HG03095 (cell line): ENCODE data around the gene CLDN3.
"Not testable (repeated sequence)": the region's sequence is repeated elsewhere in the genome, so short reads cannot be mapped to it uniquely, and the experiment has no call there.

Source experiments
- ATAC-seq: cut with Tn5 transposase; IDR thresholded peaks from one replicate; pipeline ENCODE4 v1.9.1; 2021; ENCODE audit warnings: moderate library complexity; ENCODE audit not compliant: unreplicated experiment

CLDN3 gene, protein sequence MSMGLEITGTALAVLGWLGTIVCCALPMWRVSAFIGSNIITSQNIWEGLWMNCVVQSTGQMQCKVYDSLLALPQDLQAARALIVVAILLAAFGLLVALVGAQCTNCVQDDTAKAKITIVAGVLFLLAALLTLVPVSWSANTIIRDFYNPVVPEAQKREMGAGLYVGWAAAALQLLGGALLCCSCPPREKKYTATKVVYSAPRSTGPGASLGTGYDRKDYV

DNA sequence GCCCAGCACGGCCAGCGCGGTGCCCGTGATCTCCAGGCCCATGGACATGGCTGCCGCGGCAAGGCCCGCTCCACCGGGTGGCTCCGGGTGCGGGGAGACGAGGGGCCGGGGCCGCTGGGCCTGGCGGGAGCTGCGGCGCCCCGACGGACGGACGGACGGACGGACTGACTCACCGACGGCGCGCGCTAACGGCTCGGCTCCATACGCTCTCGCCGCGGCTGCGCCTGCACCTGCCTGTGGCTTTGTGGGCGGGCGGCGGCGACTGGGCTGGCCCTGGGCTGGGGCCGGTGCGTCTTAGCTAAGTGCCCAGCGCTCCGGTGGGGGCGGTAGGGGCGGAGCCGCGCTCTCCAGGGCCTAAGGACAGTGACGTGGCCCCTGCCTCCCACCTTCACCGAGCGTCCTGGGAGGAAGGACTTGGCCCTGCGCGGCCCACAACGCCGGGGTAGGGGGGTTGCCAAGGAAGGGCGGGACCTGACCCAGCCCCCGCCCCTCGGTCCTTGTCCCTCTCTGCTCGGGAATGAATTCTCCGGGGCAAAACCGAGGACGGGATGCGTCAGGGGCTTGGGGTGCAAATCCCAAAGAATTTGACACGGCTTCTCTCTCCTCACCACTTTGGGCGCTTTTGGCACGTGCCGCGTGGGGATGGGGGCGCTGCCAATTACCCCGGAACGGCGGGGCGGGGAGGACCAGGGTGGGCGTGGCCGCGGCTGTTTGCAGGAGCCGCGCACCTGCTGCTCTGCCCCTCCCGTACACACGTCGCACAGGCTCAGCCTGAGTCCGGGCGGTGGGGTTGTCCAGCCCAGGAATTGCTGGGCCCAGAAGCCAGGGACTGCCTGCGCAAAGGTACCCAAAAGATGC is at the start of gene CLDN3:
CLDN3 (minus strand) TSS at position 269 of the 858 bp plus-strand sequence; CDS start at position 48, 221 bp downstream.
- ATAC-seq = no peak

DNA sequence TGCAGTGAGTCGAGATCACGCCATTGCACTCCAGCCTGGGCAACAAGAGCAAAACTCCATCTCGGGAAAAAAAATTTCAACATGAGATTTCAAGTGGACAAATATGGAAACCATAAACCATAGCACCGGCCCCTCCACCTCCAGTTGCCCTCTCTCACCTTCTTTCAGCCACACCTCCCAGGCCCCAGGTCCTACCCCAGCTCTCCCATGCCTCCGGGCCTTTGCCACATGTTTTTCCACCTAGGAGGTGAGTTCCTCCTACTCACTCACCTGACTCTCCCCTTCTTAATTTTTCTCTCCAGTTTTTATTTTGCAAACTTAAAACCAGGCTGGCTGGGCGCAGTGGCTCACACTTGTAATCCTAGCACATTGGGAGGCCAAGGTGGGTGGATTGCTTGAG is 47.1 kb upstream of the CLDN3 start:
- ATAC-seq = no peak

DNA sequence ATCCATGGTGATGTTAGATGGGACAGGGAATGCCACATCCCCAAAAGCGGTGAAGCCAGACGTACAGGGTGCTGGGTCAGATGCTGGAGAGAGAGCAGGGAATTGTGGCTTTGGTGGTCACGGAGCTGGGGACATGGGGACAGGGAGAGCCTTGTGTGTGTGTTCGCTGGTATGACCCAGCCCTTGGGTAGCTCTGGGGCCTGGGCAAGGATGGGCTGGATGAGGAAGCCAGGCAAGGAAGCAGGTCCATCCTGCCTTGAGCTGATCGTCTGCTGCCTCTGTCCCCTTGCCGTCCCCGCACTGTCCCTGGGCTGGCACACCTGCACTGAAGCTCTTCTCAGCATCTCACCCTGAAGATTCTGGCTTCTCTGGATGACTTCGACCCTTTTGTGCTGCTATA is 45.4 kb upstream of the CLDN3 start:
- no peak for ATAC-seq

DNA sequence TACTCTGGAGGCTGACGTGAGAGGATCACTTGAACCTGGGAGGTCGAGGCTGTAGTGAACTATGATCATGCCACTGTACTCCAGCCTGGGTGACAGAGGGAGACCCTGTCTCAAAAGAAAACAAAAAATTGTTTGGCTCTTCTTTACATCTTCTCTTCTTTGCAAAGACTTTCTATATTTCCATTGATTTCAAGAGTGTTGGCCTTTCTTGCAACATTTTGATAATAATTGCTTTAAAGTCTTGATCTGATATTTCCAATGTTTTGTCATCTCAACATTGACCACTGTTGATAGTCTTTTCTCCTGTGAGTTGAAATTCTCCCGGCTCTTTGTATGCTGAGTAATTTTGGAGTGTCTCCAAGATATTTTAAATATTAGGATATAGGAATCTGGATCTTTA is 42.9 kb upstream of the CLDN3 start:
- ATAC-seq = no peak

DNA sequence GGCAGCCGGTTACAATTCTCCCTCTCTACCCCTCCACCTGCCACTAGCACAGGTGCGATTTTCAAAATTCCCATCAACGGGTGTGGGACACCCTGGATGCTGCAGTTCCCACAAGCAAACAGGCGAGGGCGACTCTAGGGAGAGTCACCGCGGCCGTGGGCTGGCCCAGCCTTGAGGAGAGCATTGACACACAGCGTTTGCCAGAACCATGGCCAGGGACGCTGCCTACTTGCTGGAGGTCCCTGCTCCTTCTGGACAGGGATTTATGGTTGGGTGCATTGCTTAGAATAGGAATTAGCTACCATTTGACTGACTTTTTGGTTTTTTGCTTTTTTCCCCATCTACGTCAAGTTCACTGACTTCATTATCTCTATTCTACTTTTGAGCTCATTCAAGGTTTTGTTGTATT is 41.7 kb upstream of the CLDN3 start:
- ATAC-seq = no peak

DNA sequence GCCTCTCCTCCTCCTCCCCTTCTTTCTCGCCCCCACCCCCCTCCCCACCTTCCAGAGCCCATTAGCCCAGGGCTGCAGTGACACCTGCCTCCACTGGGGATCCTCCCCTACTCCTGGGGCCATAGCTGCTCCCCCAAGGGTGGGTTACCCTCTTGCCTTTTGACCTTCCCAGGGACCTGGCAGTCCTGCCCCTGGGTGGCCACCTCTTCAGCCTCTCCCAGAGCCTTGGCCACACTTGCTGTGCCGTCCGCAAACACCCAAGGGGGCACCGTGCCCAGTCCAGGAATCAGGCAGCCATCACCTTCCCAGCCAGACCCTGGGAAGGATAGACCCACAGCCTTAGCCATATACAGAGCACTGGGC is 40.9 kb upstream of the CLDN3 start:
- no peak for ATAC-seq

DNA sequence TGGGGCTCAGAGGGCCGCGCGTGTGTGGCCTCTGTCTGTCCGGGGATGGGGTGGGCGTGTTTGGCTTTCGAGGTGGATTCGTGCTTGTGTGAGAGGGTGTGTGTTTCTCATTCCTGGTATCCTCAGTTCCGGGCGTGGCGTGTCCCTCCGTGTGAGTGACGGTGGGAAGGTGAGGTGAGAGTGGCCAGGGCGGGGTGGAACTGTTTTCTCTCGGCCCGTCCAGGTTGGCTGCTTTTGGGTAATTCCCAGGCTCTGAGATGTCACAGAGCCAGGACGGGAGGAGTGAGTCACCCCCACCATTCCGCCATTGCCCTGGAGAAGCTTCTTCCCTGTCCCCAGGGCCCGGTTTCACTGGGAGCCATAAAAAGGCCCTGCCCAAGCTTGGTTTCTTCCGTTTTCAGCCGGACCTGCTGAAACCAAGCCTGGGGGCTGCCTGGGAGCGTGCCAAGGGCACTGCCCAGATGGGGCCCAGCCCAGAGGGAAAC is 39.4 kb upstream of the CLDN3 start:
- no peak for ATAC-seq

DNA sequence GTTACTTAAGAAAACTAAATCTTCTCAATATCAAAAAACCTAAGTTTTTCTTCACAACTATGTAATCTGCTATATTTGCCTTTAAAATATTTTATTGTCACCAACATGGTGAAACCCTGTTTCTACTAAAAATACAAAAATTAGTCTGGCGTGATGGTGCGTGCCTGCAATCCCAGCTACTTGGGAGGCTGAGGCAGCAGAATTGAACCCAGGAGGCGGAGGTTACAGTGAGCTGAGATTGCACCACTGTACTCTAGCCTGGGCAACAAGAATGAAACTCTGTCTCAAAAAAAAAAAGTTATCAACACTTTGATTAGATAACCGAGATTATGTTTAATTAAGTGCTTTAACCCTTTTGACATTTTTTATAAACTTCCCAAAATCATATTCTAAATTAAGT is 32.4 kb upstream of the CLDN3 start:
- ATAC-seq = no peak

DNA sequence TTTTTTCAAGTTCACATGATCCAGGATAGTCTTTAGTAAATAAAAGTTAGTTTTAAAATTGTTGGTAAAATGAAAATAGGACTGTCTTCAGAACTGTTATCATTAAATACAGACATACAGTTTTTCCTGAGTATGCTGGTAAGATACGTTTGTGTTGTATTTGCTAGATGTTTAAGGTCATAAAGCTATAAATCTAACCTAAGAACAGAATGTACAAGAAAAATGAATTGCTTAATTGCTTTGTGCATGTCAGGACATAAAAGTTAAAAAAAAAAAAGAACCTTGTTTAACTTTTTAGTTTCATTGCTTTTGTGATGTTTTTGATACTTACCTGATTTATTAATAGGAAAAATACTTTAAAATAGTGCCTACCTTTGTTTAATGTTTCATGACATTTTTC is 31.5 kb upstream of the CLDN3 start:
- no peak for ATAC-seq

DNA sequence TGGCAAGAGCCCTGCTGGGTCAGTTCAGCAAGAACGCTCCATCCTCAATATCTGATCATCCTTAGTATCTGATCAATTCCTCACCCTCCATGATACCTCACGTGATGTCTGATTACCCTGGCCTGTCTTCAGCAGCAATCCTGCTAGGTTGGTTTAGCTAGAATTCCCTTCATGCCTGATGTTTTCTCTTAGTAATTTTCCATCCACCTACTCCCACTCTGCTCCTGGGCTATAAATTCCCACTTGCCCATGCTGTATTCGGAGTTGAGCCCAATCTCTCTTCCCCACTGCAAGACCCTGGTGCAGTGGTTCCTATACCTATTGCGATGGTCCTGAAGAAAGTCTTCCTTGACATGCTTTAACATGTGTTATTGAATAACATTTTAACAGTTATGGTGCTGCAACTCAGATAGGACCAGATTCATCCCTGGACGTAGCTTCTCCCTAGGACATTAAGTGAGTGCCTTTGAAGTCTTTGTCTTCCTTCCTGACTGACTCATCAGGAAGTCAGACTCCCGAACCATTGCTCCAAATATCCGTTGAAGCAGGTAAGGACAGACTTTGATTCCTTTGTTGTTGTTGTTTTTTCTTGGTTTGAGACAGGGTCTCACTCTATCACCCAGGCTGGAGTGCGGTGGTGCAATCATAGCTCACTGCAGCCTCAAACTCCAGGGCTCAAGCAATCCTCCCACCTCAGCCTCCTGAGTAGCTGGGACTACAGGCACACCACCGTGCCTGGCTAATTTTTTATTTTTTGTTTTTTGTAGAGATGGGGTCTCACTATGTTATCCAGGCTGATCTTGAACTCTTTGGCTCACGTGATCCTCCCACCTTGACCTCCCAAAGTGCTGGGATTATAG is 29.4 kb upstream of the CLDN3 start:
- ATAC-seq = no peak

DNA sequence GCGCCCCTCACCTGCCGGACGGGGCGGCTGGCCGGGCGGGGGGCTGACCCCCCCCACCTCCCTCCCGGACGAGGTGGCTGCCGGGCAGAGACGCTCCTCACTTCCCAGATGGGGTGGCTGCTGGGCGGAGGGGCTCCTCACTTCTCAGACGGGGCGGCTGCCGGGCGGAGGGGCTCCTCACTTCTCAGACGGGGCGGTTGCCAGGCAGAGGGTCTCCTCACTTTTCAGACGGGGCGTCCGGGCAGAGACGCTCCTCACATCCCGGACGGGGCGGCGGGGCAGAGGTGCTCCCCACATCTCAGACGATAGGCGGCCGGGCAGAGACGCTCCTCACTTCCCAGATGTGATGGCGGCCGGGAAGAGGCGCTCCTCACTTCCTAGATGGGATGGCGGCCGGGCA is 27.1 kb upstream of the CLDN3 start:
- ATAC-seq = not testable (repeated sequence)

DNA sequence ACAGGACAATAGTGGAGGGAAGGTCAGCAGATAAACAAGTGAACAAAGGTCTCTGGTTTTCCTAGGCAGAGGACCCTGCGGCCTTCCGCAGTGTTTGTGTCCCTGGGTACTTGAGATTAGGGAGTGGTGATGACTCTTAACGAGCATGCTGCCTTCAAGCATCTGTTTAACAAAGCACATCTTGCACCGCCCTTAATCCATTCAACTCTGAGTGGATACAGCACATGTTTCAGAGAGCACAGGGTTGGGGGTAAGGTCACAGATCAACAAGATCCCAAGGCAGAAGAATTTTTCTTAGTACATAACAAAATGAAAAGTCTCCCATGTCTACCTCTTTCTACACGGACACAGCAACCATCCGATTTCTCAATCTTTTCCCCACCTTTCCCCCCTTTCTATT is 26.6 kb upstream of the CLDN3 start:
- ATAC-seq = not testable (repeated sequence)

DNA sequence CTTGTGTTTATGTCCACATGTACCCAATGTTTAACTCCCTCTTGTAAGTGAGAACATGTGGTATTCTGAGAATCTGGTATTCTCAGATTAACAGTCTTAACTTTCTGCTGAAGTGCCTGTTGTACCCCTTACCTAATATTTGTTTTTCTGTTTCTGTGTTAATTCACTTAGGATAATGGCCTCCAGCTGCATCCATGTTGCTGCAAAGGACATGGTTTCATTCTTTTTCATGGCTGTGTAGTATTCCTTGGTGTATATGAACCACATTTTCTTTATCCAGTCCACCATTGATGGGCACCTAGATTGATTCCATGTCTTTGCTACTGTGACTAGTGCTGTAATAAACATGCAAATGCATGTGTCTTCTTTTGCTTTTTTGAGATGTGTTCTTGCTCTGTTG is 25.1 kb upstream of the CLDN3 start:
- not testable (repeated sequence) for ATAC-seq

DNA sequence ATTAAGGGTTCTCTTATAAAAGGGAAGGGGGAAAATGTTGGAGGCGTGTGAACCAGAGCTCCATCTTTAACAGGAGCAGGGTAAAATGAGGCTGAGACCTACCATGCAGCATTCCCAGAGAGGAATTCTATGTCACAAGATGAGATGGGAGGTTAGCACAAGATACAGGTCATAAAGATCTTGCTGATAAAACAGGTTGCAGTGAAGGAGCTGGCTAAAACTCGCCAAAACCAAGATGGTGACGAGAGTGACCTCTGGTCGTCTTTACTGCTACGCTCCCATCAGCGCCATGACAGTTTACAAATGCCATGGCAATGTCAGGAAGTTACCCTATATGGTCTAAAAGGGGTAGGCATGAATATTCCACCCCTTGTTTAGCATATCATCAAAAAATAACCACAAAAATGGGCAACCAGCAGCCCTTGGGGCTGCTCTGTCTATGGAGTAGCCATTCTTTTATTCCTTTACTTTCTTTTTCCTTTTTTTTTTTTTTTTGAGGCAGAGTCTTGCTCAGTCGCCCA is 21.2 kb upstream of the CLDN3 start:
- ATAC-seq = not testable (repeated sequence)

DNA sequence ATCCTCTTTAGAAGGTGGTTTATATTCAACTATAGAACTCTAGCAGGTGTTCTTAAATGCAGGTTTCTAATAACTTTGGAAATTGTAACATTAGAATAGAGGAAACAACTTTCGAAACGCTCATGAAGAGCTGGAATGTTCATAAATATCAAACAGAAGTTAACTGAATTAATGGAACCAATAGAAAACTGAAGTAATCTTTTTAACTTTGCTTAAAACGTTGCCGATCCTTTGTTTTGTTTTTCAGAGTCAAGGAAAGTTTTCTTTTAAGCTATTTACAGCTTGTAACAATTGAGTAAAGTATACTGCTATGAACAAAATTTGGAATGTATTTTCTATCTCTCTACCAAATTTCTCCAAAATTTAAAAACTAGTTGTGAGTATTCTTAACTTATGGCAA is 19.0 kb upstream of the CLDN3 start:
- ATAC-seq = no peak

DNA sequence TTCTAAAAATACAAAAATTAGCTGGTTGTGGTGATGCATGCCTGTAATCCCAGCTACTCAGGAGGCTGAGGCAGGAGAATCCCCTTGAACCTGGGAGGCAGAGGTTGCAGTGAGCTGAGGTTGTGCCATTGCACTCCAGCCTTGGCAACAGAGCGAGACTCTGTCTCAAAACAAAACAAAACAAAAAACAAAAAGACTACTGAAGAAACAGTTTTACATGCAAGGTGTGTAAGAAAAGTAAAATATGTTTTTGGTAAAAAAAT is 17.6 kb upstream of the CLDN3 start:
- ATAC-seq = not testable (repeated sequence)

DNA sequence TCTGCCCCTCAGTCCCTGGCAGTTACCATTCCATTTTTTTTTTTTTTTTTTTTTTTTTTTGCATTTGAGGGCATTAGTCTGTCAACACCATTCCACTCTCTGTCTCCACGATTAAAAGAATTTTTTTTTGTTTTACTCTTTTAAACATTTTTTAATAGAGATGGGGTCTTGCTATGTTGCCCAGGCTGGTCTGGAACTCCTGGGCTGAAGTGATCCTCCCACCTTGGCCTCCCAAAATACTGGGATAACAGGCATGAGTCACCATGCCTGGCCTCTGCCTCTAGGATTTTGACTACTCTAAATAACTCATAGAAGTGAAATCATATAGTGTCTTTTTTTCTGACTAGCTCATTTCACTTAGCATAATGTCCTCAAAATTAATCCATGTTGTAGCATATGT is 16.5 kb upstream of the CLDN3 start:
- no peak for ATAC-seq

DNA sequence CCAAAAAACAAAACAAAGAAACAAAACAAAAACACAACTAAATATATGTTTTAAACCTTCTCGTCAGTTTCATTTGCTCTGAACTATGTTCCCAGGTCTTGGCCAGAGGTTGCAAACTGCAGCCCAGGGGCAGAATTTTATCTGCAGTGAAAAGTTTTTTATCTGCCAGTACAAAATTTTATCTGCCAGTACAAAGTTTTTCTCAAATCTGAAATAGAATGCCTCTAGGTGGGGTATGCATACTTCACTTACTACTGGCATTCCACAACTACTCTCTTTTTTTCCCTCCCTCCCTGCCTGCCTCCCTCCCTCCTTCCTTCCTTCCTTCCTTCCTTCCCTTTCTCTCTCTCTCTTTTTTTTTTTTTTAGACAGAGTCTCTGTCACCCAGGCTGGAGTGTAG is 9.4 kb upstream of the CLDN3 start:
- ATAC-seq = no peak

DNA sequence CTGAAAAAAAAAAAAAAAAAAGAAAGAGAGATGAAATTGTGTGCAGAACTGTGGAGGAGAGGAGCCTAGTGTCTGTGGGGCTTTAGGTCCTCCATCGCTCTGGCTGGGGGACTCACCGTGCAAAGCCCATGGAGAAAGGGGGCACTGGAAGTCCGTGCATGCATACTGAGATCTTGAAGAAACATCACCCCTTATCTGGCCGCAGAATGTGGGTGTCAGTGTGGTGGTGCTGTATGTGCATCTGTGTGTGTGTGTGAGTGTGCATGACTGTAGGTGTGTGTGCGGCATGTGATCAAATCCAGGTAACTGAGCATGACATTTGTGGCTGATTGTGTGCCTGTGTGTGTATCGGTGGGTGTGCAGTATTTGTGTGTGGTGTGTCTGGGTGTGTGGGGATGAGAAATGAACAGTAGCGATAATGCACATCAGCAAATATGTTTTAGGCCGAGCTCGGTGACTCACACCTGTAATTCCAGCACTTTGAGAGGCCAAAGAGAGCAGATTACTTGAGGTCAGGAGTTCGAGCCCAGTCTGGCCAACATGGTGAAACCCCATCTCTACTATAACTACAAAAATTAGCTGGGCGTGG is 8.8 kb upstream of the CLDN3 start:
- ATAC-seq = no peak

DNA sequence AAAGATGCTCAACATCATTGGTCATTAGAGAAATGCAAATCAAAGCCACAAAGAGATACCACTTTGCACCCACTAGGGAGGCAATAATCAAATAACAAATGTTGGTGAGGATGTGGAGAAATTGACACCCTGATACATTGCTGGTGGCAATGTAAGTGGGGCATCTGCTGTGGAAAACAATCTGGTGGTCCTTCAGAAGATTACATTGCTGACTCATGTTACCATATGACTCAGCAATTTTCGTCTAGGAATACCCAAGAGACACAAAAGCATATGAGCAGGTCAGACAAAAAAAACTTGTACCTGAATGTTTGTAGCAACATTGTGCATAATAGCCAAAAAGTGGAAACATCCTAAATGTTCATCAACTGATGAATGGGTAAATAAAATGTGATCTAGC is 4.9 kb upstream of the CLDN3 start:
- ATAC-seq = no peak
